GM10248 (cell line): Measurements from ENCODE around the gene PTPRH.
A peak's percentile ranks its signal among the peaks of the same experiment; 100 is the strongest.

Experiments used
- CTCF ChIA-PET: fragments of 300-600 bp; sonication (Branson Sonifier 250); formaldehyde crosslinking; extraction: SDS; loops from one replicate; lab custom pipeline; 2021; ENCODE audit warnings: antibody characterized with exemption; lab: Yijun Ruan, JAX
- POLR2A ChIA-PET: fragments of 350-650 bp; sonication (Branson Sonifier 250); formaldehyde crosslinking; extraction: SDS; loops from one replicate; lab custom pipeline; 2020; ENCODE audit warnings: antibody characterized with exemption; lab: Yijun Ruan, JAX
- DNase-seq: peaks from one replicate; pipeline ENCODE4 v3.0.0; 2012; ENCODE audit errors: extremely low spot score
- CTCF ChIP-seq: IDR thresholded peaks from 2 replicates; pipeline ENCODE4 v1.5.1; 2012; ENCODE audit warnings: mild to moderate bottlenecking, low read depth; ENCODE audit errors: extremely low read depth, missing control alignments, control extremely low read depth

Gene PTPRH

GRCh38 chr19:55199620-55200204 lies 9.6 kb downstream of the PTPRH start:
- ChIA-PET POLR2A (no interaction called here), CTCF (no interaction called here)

DNA sequence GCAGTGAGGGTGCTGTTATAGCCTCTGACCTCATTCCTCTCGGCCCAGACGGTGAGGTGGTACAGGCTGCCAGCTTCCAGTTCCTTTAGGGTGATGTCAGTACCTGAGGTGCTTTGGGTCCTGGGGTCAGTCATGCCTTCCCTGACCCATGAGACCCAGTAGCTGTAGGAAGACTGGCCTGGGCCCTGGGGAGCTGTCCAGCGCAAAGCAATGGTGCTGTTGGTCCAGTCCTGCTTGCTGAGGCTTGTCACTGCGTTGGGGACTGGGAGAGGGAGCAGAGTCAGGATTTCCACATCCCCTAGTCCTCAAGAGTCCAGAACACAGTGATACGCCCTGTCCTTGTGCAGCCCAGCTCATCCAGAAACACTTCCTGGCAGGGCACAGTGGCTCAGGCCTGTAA lies 10.7 kb downstream of the PTPRH start:
- ChIA-PET CTCF (interaction anchor here (1.0 to 2.2 kb wide), 2 partner anchors 15 to 270 kb away, joined by 3 to 5 read pairs; no protein-coding TSS in a partner anchor), POLR2A (no interaction called here)
- no peak for DNase-seq
- TF ChIP-seq CTCF, result no peak

More at GRCh38 chr19:55199620-55200204, 9.6 kb downstream of the PTPRH start:
- no peak for DNase-seq
- TF ChIP-seq CTCF, result no peak

DNA sequence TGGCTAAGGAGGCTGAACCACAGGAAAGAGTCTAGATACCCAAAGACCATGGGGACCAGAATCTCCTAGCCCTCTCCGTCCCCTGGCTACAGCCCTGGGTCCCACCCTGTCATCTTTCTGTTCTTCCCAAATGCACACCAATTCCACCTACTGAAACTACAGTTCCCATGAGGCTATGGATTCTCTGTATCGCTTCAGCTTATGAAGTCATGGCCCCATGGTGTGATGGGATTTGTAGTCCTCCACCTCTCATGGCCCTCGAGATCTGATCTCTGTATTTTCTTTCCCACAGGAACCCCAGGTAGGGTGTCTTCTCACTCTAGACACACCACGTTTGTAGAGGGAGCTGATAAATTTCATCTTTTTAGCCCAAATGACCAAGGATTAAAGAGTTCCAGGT lies 11.8 kb downstream of the PTPRH start:
- CTCF ChIA-PET, result interaction anchor here (2.2 kb wide), 1 partner anchor 14 kb away, joined by 5 read pairs; no protein-coding TSS in a partner anchor

DNA sequence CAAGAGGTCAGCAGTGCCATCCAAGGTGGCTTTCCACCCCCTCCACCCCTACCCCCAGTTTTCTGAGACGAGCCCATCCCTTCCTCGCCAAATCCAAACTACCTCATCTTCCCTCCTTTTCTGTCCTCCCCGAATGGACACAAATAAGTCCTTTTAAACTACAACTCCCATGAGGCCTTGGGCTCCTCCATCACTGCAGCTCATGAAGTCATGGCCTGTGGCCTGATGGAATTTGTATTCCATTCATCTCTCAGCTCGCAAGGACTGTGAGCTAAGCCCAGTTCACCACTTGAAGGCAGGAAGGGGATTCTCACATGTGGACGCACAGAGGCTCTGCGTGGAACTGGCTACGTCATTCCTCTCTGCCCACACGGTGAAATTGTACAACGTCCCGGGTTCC lies 12.5 kb downstream of the PTPRH start:
- no peak for TF ChIP-seq CTCF
- ChIA-PET POLR2A (interaction anchor here (1.0 kb wide), 1 partner anchor 14 kb away, joined by 6 read pairs; no protein-coding TSS in a partner anchor), CTCF (interaction anchor here (2.2 kb wide), 1 partner anchor 13 kb away, joined by 5 read pairs; no protein-coding TSS in a partner anchor)
- DNase-seq, result no peak

More for the DNA sequence above, 11.8 kb downstream of the PTPRH start:
- POLR2A ChIA-PET, result interaction anchor here (1.0 kb wide), 1 partner anchor 13 kb away, joined by 6 read pairs; no protein-coding TSS in a partner anchor
- no peak for TF ChIP-seq CTCF
- peak; percentile 29 for DNase-seq

- ChIA-PET POLR2A (interaction anchor here (0.6 kb wide), 1 partner anchor 13 kb away, joined by 4 read pairs; no protein-coding TSS in a partner anchor), CTCF (interaction anchor here (1.2 to 3.5 kb wide), 2 partner anchors 33 to 413 kb away, joined by 3 to 10 read pairs; no protein-coding TSS in a partner anchor)
- no peak for TF ChIP-seq CTCF
- no peak for DNase-seq
These were observed 15.8 kb downstream of the PTPRH start for GRCh38 chr19:55193481-55193880.

- no peak for TF ChIP-seq CTCF
- DNase-seq, result no peak
- ChIA-PET POLR2A (no interaction called here), CTCF (no interaction called here)
These were observed 19.9 kb downstream of the PTPRH start for GRCh38 chr19:55189403-55189835.
